ENCODE measurements around the gene R3HDM4.
"Not testable (repeated sequence)": the region's sequence is repeated elsewhere in the genome, so short reads cannot be mapped to it uniquely, and the experiment has no call there.

DNA sequence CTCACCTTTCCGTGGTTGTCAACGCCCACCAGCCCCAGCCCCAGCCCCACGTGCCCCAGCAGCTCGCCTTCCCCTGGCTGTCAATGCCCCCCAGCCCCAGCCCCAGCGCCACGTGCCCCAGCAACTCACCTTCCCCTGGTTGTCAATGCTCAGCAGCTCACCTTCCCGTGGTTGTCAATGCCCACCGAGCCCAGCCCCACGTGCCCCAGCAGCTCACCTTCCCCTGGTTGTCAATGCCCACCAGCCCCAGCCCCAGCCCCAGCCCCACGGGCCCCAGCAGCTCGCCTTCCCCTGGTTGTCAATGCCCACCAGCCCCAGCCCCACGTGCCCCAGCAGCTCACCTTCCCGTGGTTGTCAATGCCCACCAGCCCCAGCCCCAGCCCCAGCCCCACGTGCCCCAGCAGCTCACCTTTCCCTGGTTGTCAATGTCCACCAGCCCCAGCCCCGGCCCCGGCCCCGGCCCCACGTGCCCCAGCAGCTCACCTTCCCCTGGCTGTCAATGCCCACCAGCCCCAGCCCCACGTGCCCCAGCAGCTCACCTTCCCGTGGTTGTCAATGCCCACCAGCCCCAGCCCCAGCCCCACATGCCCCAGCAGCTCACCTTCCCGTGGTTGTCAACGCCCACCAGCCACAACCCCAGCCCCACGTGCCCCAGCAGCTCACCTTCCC lies 34.9 kb downstream of the R3HDM4 start:
- TF ChIP-seq, protein P1, sequence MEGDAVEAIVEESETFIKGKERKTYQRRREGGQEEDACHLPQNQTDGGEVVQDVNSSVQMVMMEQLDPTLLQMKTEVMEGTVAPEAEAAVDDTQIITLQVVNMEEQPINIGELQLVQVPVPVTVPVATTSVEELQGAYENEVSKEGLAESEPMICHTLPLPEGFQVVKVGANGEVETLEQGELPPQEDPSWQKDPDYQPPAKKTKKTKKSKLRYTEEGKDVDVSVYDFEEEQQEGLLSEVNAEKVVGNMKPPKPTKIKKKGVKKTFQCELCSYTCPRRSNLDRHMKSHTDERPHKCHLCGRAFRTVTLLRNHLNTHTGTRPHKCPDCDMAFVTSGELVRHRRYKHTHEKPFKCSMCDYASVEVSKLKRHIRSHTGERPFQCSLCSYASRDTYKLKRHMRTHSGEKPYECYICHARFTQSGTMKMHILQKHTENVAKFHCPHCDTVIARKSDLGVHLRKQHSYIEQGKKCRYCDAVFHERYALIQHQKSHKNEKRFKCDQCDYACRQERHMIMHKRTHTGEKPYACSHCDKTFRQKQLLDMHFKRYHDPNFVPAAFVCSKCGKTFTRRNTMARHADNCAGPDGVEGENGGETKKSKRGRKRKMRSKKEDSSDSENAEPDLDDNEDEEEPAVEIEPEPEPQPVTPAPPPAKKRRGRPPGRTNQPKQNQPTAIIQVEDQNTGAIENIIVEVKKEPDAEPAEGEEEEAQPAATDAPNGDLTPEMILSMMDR (IDR thresholded peaks at IDR 0.05; ENCODE audit: extremely low read depth in 1 of 2, insufficient read depth in 1 of 2, low read depth in 1 of 2, low read length in 2 of 2): not testable (repeated sequence)
- TF ChIP-seq MYC (IDR thresholded peaks at IDR 0.05; ENCODE audit: low read depth, low read length); EZH2 (IDR thresholded peaks at IDR 0.05; ENCODE audit: borderline replicate concordance, low read depth, low read length, severe bottlenecking); POLR2A (IDR thresholded peaks at IDR 0.05; ENCODE audit: low read depth, low read length): not testable (repeated sequence)

All from endothelial cell of umbilical vein (primary cell).